ENCODE results near the gene JADE3.
"Not testable (repeated sequence)": the region's sequence is repeated elsewhere in the genome, so short reads cannot be mapped to it uniquely, and the experiment has no call there.

Gene JADE3

DNA sequence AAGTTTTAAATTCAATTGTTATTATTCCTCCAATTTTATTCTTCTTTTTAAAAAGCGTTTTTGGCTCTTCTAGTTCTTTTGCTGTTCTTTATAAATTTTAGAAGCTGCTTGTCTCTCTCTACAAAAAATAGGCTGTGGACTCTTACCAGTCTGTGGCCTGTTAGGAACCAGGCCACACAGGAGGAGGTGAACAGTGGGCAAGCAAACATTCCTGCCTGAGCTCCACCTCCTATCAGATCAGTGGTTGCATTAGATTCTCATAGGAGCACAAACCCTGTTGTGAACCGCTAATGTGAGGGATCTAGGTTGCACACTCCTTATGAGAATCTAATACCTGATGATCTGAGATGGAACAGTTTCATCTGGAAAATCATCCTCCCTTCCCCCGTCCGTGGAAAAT lies 23.1 kb downstream of the JADE3 start:
- no peak for DNase-seq (ENCODE audit: low read depth)

DNA sequence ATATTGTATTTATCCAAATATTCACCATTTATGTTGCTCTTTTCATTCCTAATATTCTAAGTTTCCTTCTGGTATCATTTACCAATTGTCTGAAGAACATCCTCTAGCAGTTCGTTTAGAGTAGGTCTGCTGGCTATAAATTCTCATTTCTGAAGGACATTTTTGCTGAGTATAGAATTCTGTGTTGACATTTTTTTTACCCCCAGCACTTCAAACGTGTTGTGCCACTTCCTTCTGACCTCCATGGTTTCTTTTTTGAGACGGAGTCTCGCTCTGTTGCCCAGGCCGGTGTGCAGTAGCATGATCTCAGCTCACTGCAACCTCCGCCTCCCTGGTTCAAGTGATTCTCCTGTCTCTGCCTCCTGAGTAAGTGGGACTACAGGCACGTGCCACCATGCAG lies 26.4 kb downstream of the JADE3 start:
- DNase-seq (ENCODE audit: low read depth) = no peak

DNA sequence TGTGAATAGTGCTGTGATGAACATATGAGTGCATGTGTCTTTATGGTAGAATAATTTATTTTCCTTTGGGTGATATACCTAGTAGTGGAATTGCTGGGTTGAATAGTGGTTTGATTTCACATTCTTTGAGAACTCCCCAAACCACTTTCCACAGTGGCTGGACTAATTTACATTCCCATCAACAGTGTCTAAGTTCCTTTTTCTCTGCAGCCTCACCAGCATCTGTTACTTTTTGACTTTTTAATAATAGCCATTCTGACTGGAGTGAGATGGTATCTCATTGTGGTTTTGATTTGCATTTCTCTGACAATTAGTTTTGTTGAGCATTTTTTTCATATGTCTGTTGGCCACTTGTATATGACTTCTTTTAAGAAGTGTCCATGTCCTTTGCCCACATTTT lies 29.1 kb downstream of the JADE3 start:
- no peak for DNase-seq (ENCODE audit: low read depth)

DNA sequence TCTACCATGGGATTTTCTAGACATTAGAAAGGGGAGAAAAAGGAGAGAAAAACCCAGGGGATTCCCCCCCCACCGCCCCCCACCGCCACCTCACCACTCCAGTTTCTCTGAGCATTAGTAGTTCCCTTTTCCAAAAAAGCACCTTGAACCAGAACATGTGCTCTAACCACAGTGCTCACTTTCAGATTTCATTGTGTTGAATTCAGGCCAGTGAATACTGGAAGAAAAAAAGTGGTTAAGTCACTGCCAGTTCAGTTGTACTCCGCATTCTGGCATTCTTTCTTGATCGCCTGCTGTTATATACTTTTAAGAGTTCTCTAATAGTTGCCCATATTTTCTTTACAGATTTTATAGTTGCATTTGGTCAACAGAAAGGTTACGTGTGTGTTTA lies 40.9 kb downstream of the JADE3 start:
- no peak for DNase-seq (ENCODE audit: low read depth)

- DNase-seq (ENCODE audit: low read depth) = no peak
These were observed 41.4 kb downstream of the JADE3 start for GRCh38 chrX:46953597-46953996.

DNA sequence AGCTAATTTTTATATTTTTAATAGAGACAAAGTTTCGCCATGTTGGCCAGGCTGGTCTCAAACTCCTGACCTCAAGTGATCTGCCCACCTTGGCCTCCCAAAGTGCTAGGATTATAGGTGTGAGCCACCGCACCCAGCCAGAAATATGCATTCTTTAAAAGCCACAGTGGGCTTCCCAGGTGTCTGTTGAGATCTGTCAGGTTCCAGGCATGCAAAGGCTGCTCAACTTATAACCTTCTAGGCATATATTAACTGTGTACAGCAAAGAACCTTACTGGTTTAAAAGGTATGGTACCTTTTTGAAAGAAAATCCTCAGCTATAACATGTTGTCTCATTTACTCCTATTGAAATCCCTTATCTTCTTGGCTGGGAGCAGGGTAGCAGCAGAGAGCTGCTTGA lies 42.5 kb downstream of the JADE3 start:
- DNase-seq (ENCODE audit: low read depth) = no peak

DNA sequence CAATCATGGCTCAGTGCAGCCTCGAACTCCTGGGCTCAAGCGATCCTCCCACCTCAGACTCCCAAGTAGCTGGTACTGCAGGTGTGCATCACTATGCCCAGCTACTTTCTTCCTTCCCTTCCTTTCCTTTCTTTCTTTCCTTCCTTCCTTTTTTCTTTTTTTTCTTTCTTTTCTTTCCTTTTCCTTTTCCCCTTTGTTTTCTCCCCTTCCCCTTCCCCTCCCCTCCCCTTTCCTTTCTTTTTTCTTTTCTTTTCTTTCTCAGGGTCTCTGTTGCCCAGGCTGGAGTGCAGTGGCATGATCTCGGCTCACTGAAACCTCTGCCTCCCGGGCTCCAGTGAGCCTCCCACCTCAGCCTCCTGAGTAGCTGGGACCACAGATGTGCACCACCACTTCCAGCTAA lies 44.4 kb downstream of the JADE3 start:
- not testable (repeated sequence) for DNase-seq (ENCODE audit: low read depth)

- no peak for DNase-seq (ENCODE audit: low read depth)
These were observed 45.1 kb downstream of the JADE3 start for GRCh38 chrX:46957297-46957696.

- no peak for DNase-seq (ENCODE audit: low read depth)
These were observed 46.9 kb downstream of the JADE3 start for GRCh38 chrX:46959101-46959500.

DNA sequence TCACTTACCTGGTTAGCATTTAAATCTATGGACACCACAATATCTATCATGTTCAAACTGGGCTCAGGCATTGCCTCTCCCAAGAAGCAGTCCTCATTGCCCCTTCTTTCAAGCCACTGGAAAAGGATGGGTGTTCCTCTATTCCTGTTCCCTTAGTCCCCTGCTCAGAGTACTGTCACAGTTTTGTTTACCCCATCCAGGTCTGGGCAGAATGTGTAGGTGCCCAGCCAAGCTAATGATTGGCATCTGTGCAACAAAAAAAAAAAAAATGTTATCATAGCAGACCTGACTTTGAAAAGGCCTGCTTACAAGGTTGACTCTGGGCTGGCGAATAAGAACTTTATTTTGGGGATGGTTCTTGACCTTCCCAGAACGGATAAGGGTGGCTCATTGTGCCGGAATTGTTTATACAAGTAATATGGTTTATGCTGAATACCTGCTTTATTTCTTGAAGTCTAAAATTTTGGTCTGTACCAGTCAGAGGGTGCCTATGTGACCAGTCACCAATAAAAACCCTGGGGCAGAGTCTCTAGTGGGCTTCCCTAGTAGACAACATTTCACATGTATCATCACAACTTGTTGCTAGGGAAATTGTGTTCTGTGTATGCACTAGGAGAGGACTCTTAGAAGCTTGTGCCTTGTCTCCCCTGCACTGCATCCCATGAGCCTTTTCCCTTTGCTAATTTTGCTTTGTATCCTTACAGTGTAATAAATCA lies 47.9 kb downstream of the JADE3 start:
- no peak for DNase-seq (ENCODE audit: low read depth)

GRCh38 chrX:46961097-46961496 lies 48.9 kb downstream of the JADE3 start:
- no peak for DNase-seq (ENCODE audit: low read depth)

- DNase-seq (ENCODE audit: low read depth) = no peak
These were observed 49.5 kb downstream of the JADE3 start for GRCh38 chrX:46961574-46962283.

DNA sequence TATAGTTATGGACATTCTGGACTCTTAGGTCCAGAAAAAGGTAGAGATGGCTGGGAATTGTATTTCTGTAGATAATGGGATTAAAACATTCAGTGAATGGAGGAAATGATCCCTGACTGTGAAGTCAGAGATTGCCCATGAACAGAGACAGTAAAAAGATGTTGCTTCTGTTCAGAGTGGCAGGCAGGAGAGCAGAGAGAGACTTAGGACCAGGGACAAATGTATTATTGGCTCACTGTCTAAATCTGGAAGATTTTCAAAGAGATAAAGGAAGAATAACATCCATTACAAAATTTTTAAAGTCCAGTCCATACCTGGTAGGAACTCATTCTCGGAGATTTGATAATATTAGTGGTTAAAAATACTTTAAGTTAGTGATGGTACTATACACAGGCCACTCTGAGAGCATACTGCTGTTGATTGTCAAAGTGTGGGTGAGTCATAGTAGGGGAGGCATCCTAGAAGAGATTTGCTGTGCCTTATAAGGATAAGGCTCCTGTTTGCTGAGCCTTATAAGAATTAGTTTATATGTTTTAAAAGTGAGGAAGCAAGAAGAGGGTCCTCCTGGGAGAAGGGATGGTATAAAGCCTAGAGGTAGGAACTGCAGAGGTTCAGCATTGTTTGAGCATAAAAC lies 53.0 kb downstream of the JADE3 start:
- no peak for DNase-seq (ENCODE audit: low read depth)

- no peak for DNase-seq (ENCODE audit: low read depth)
These were observed 55.3 kb downstream of the JADE3 start for GRCh38 chrX:46967547-46967946.

GRCh38 chrX:46977046-46977445 lies 64.8 kb downstream of the JADE3 start:
- DNase-seq (ENCODE audit: low read depth) = not testable (repeated sequence)

GRCh38 chrX:46978341-46979291 lies 66.4 kb downstream of the JADE3 start:
- DNase-seq (ENCODE audit: low read depth) = peak; percentile 39

- no peak for DNase-seq (ENCODE audit: low read depth)
These were observed 72.5 kb downstream of the JADE3 start for GRCh38 chrX:46984705-46985104.

GRCh38 chrX:46989548-46989947 lies 77.3 kb downstream of the JADE3 start:
- no peak for DNase-seq (ENCODE audit: low read depth)

DNA sequence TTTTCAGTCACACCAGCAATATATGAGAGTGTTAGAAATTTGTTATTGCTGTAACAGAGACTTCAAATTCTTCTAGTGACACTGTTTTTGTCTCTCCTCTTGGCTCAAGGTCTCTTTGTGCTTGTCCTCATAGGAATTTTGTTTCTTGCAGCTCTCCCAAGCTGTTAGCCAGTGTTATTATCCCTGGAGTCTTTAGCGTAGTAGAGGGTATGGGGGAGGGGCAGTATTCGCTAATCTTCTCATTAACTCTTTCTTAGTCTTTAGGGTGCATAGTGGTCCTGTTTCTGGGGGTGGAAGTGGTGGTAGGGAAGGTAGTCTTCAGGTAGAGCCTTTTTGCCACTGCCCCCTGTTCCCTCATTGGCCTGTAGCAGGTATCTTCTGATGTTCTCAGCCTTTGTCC lies 79.4 kb downstream of the JADE3 start:
- DNase-seq (ENCODE audit: low read depth) = no peak

GRCh38 chrX:46992070-46992469 lies 79.8 kb downstream of the JADE3 start:
- no peak for DNase-seq (ENCODE audit: low read depth)

DNA sequence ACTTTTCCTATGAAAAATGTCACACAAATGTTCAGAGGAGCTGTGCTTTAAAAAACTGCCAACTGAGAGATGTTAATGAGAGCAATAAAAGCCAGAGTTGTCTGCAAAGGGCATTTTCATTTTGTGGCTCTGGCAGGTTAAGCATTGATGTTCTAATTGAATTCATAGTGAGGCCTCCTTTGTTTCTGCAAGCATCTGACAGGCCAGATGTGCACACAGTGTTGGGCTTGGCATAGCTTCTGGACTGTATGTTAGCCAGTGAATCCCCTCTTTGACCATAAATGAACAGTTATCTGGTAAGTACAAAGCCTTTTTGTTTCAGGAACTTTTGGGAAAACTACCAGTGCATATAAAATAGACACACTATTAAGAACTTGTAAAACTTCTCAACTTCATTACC lies 81.9 kb downstream of the JADE3 start:
- DNase-seq (ENCODE audit: low read depth) = no peak

- no peak for DNase-seq (ENCODE audit: low read depth)
These were observed 99.9 kb downstream of the JADE3 start for GRCh38 chrX:47012131-47012530.

All from stimulated activated CD4-positive, alpha-beta T cell treated with anti-CD3 and anti-CD28 coated beads, Interleukin-2, amount 100 ng/mL, for 4 hours (primary cell).